ENCODE data around the gene RHBDD1.

- TF ChIP-seq CTCF (conservative IDR thresholded peaks at IDR 0.05; ENCODE audit: low read depth, low read length): no peak
- no peak for TF ChIP-seq EZH2 (IDR thresholded peaks at IDR 0.05; ENCODE audit: borderline replicate concordance, low read depth, low read length, poor library complexity, severe bottlenecking)
Measured at GRCh38 chr2:226994775-226995174, 158.9 kb downstream of the RHBDD1 start.

All from A673 (cell line).